GM21717 (cell line): Measurements from ENCODE around the gene C1QTNF2.

Experiments used
- ATAC-seq: cut with Tn5 transposase; IDR thresholded peaks from one replicate; pipeline ENCODE4 v1.9.1; 2021; ENCODE audit warnings: mild to moderate bottlenecking, moderate library complexity; ENCODE audit not compliant: unreplicated experiment

Gene C1QTNF2

GRCh38 chr5:160306696-160307095, 63.7 kb downstream of the C1QTNF2 start:
- no peak for ATAC-seq

DNA sequence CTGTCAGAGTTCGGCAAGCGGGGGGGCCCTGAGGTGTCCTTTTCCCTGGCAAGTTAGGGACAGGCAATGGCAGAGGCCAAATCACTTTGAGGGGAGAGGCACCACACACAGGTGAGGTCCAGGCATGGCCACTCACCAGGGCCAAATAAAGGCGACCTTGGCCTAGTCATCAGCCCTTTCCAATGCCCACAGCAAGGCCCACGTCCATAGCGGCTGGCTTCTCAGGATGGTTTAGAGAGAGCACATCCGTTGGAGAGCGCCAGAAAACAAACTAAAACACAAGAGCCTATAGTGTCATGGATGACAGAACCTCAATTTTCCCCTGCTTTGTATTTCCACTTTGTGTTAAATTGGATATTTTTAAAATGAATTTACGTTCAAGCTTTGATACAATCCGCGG, 65.1 kb downstream of the C1QTNF2 start:
- ATAC-seq = no peak

DNA sequence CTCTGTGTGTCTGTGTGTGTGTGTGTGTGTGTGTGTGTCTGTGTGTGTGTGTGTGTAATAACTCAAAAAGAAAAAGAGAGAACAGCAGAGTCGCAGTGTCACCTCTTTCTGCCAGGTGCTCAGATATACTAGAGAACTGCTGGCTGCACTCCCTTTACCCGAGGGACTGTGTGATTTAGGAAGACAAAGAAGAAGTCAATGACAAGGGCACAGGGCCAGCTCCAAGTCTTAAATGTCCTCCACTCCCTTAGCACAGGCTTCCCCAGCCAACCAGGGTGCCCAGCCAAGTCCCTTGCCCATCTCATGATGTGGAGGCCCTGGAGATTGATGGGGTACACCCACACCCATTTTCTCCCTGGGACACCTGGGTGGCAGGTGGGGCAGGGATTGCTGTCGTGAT, 66.7 kb downstream of the C1QTNF2 start:
- ATAC-seq = no peak

- ATAC-seq = no peak
Observed at GRCh38 chr5:160298189-160298588, 72.2 kb downstream of the C1QTNF2 start.

GRCh38 chr5:160297776-160298175, 72.7 kb downstream of the C1QTNF2 start:
- no peak for ATAC-seq
